ENCODE data around the gene THG1L.

THG1L gene

GRCh38 chr5:157748760-157749461 is 17.7 kb downstream of the THG1L start:
- TF ChIP-seq ZNF8 (CRISPR knock-in tag; IDR thresholded peaks at IDR 0.05) (no peak), ZNF565 (CRISPR knock-in tag; conservative IDR thresholded peaks at IDR 0.05; ENCODE audit: low read depth) (no peak)
- ATAC-seq = peak; percentile 75

GRCh38 chr5:157749462-157749799 is 18.2 kb downstream of the THG1L start:
- ATAC-seq = no peak
- TF ChIP-seq BACH2 (CRISPR knock-in tag; IDR thresholded peaks at IDR 0.05; ENCODE audit: borderline replicate concordance) (no peak), SNAI2 (CRISPR knock-in tag; IDR thresholded peaks at IDR 0.05) (no peak), ZNF70 (CRISPR knock-in tag; IDR thresholded peaks at IDR 0.05) (no peak), OSR1 (CRISPR knock-in tag; IDR thresholded peaks at IDR 0.05) (no peak), CSDC2 (CRISPR knock-in tag; IDR thresholded peaks at IDR 0.05) (no peak), CREB5 (CRISPR knock-in tag; IDR thresholded peaks at IDR 0.05; ENCODE audit: low read depth) (no peak), TOX (CRISPR knock-in tag; IDR thresholded peaks at IDR 0.05; ENCODE audit: borderline replicate concordance) (no peak), GLIS3 (CRISPR knock-in tag; IDR thresholded peaks at IDR 0.05) (no peak), TSHZ2 (CRISPR knock-in tag; IDR thresholded peaks at IDR 0.05) (no peak), ZC3H10 (CRISPR knock-in tag; IDR thresholded peaks at IDR 0.05) (no peak), CSRNP3 (CRISPR knock-in tag; IDR thresholded peaks at IDR 0.05) (no peak), ESRRG (CRISPR knock-in tag; IDR thresholded peaks at IDR 0.05) (no peak), POU6F1 (CRISPR knock-in tag; IDR thresholded peaks at IDR 0.05; ENCODE audit: borderline replicate concordance, low read depth) (no peak), ZFP3 (CRISPR knock-in tag; IDR thresholded peaks at IDR 0.05) (no peak), PPARA (CRISPR knock-in tag; IDR thresholded peaks at IDR 0.05; ENCODE audit: borderline replicate concordance) (no peak)

- peak; percentile 78 for ATAC-seq
- TF ChIP-seq TOX (CRISPR knock-in tag; IDR thresholded peaks at IDR 0.05; ENCODE audit: borderline replicate concordance) = no peak
- TF ChIP-seq POU6F1 (CRISPR knock-in tag; IDR thresholded peaks at IDR 0.05; ENCODE audit: borderline replicate concordance, low read depth) = no peak
- TF ChIP-seq ZNF8 (CRISPR knock-in tag; IDR thresholded peaks at IDR 0.05) = no peak
- no peak for TF ChIP-seq RARB (CRISPR knock-in tag; IDR thresholded peaks at IDR 0.05)
- TF ChIP-seq BACH2 (CRISPR knock-in tag; IDR thresholded peaks at IDR 0.05; ENCODE audit: borderline replicate concordance) = no peak
- no peak for TF ChIP-seq OSR1 (CRISPR knock-in tag; IDR thresholded peaks at IDR 0.05)
- no peak for TF ChIP-seq ARNTL (CRISPR knock-in tag; IDR thresholded peaks at IDR 0.05; ENCODE audit: borderline replicate concordance, low read depth)
- no peak for TF ChIP-seq ESRRG (CRISPR knock-in tag; IDR thresholded peaks at IDR 0.05)
- no peak for TF ChIP-seq ZC3H10 (CRISPR knock-in tag; IDR thresholded peaks at IDR 0.05)
- TF ChIP-seq ZFP3 (CRISPR knock-in tag; IDR thresholded peaks at IDR 0.05) = no peak
- TF ChIP-seq CSDC2 (CRISPR knock-in tag; IDR thresholded peaks at IDR 0.05) = no peak
- no peak for TF ChIP-seq ZNF565 (CRISPR knock-in tag; conservative IDR thresholded peaks at IDR 0.05; ENCODE audit: low read depth)
- no peak for TF ChIP-seq PATZ1 (CRISPR knock-in tag; IDR thresholded peaks at IDR 0.05; ENCODE audit: borderline replicate concordance)
- no peak for TF ChIP-seq SNAI2 (CRISPR knock-in tag; IDR thresholded peaks at IDR 0.05)
- TF ChIP-seq CSRNP3 (CRISPR knock-in tag; IDR thresholded peaks at IDR 0.05) = no peak
- no peak for TF ChIP-seq TSHZ2 (CRISPR knock-in tag; IDR thresholded peaks at IDR 0.05)
- no peak for TF ChIP-seq GLIS3 (CRISPR knock-in tag; IDR thresholded peaks at IDR 0.05)
These were observed 19.1 kb downstream of the THG1L start for GRCh38 chr5:157750320-157750719.
